Measurements from ENCODE around the gene HOXB6. TPM values are rescaled to one million over a fixed set of nuclear protein-coding genes. Genes with fewer than 3 reads are reported as not detected.
A peak's percentile ranks its signal among the peaks of the same experiment; 100 is the strongest.

HOXB6 gene
- polyA plus RNA-seq, 2 of the 4 experiments (the other 2 are of a cell fraction), result 10.2 to 14.7 TPM

GRCh38 chr17:48637323-48638260, 32.8 kb upstream of the HOXB6 start:
- peaks cover 51% of the 10 kb centered on the region for H3K4me1 ChIP-seq
- FAIRE-seq, result no peak
- TF ChIP-seq TP53 (CRISPR knock-in tag; IDR thresholded peaks at IDR 0.05), result no peak
- no peak for TF ChIP-seq PBX3 (IDR thresholded peaks at IDR 0.05)
- TF ChIP-seq HMGXB4 (CRISPR knock-in tag; IDR thresholded peaks at IDR 0.05; ENCODE audit: borderline replicate concordance), result no peak
- TF ChIP-seq MAFK (IDR thresholded peaks at IDR 0.05; ENCODE audit: partially characterized antibody), result peak; percentile 93
- TF ChIP-seq FOSL2 (IDR thresholded peaks at IDR 0.05), result peak; percentile 15; the same call in 1 of the 2 replicates
- peak; percentile 85 for TF ChIP-seq FOSL2 (CRISPR knock-in tag; IDR thresholded peaks at IDR 0.05)
- TF ChIP-seq JUNB (IDR thresholded peaks at IDR 0.05), result peak; percentile 13; the same call in 1 of the 2 replicates
- TF ChIP-seq CEBPB (IDR thresholded peaks at IDR 0.05), result peak; percentile 48 to 69; a peak in 2 of 4 replicates
- no peak for TF ChIP-seq HOXB5 (CRISPR knock-in tag; IDR thresholded peaks at IDR 0.05)
- no peak for TF ChIP-seq REST (IDR thresholded peaks at IDR 0.05)
- peak; percentile 57 to 72 for DNase-seq (ENCODE audit: low read depth in 1 of 2, low spot score in 1 of 2)
- CTCF ChIA-PET, result interaction anchor here (0.6 to 6.9 kb wide), 40 partner anchors 8 to 685 kb away, joined by 3 to 118 read pairs (median 6); partner anchors contain the start of genes HOXB5, HOXB8, HOXB9 and PRAC2
- POLR2A ChIA-PET, result interaction anchor here (1.4 to 3.9 kb wide), 2 partner anchors 12 to 25 kb away, joined by 3 to 45 read pairs; partner anchors contain the start of gene HOXB9
- H3K4me2 ChIP-seq, result peak overlapping the region; percentile 74
- no peaks in the 10 kb centered on the region for H3K9me3 ChIP-seq
- WGBS (ENCODE audit: missing lambda C conversion rate), result 58% methylated on average over 18 of the region's 18 CpGs
- H3K4me3 ChIP-seq, result no peak overlapping the region
- peak; percentile 54 to 59; a peak in 5 of 6 replicates for ATAC-seq
- H3K27ac ChIP-seq, result peak overlapping the region in 1 of 2 experiments; percentile 74; a peak in 3 of 6 replicates

GRCh38 chr17:48636177-48637018, 31.6 kb upstream of the HOXB6 start:
- H3K27ac ChIP-seq, result peak overlapping the region; percentile 53 to 74
- CTCF ChIA-PET, result interaction anchor here (0.5 to 6.9 kb wide), 68 partner anchors 9 to 684 kb away, joined by 3 to 118 read pairs (median 4); partner anchors contain the start of genes HOXB5, HOXB8, HOXB9 and PRAC2
- H3K9me3 ChIP-seq, result no peaks in the 10 kb centered on the region
- 7% methylated on average over 39 of the region's 39 CpGs for WGBS (ENCODE audit: missing lambda C conversion rate)
- peak overlapping the region; percentile 74 for H3K4me2 ChIP-seq
- DNase-seq (ENCODE audit: low read depth in 1 of 2, low spot score in 1 of 2), result peak; percentile 95 to 97
- no peak for FAIRE-seq
- H3K4me1 ChIP-seq, result peaks cover 48% of the 10 kb centered on the region
- POLR2A ChIA-PET, result interaction anchor here (0.6 to 3.9 kb wide), 11 partner anchors 9 to 588 kb away, joined by 3 to 45 read pairs (median 5); partner anchors contain the start of genes ATP5MC1, HOXB6, HOXB7 and HOXB9
- ATAC-seq, result peak; percentile 85 to 95
- H3K4me3 ChIP-seq, result no peak overlapping the region
- peak; percentile 83 for TF ChIP-seq MAX (IDR thresholded peaks at IDR 0.05)
- no peak for TF ChIP-seq RNF2 (IDR thresholded peaks at IDR 0.05; ENCODE audit: borderline replicate concordance, low read depth)
- TF ChIP-seq TP53 (CRISPR knock-in tag; IDR thresholded peaks at IDR 0.05), result no peak
- peak; percentile 56 for TF ChIP-seq SMC3 (IDR thresholded peaks at IDR 0.05)
- TF ChIP-seq JUNB (IDR thresholded peaks at IDR 0.05), result no peak
- no peak for TF ChIP-seq FOSB (CRISPR knock-in tag; IDR thresholded peaks at IDR 0.05)
- TF ChIP-seq HOXB13 (CRISPR knock-in tag; IDR thresholded peaks at IDR 0.05; ENCODE audit: low read depth), result no peak
- no peak for TF ChIP-seq CEBPB (IDR thresholded peaks at IDR 0.05)
- no peak for TF ChIP-seq EHMT2 (IDR thresholded peaks at IDR 0.05; ENCODE audit: low read depth)
- peak; percentile 93 for TF ChIP-seq CTCF (IDR thresholded peaks at IDR 0.05)
- TF ChIP-seq MAZ (IDR thresholded peaks at IDR 0.05; ENCODE audit: borderline replicate concordance, low read depth, low read length), result no peak
- no peak for TF ChIP-seq BHLHE40 (IDR thresholded peaks at IDR 0.05; ENCODE audit: low read depth, low read length)
- TF ChIP-seq NFE2L2 (conservative IDR thresholded peaks at IDR 0.05; ENCODE audit: low read length), result no peak
- no peak for TF ChIP-seq CHD2 (IDR thresholded peaks at IDR 0.05; ENCODE audit: low read length, partially characterized antibody)

Measured in A549 (cell line).